MM.1S (cell line): Measurements from ENCODE around the gene UGT1A4.

ENCODE experiments used
- DNase-seq: peaks from one replicate; pipeline ENCODE4 v3.0.0-alpha.2; 2015
- H2AFZ ChIP-seq: fragments of 300-600 bp; sonication (generic); 2 replicates; pipeline ENCODE4 v1.6.0; 2016; ENCODE audit warnings: antibody characterized with exemption, low read length
- H3F3A ChIP-seq: fragments of 300-600 bp; sonication (generic); 2 replicates; pipeline ENCODE4 v1.6.1; 2016; ENCODE audit warnings: mild to moderate bottlenecking, antibody characterized with exemption, low read length, moderate library complexity, mixed read lengths; ENCODE audit not compliant: insufficient read depth
- H3K27ac ChIP-seq: fragments of 300-600 bp; sonication (generic); 2 replicates; pipeline ENCODE4 v1.5.1; 2016; ENCODE audit warnings: mild to moderate bottlenecking, low read length
- H3K27me3 ChIP-seq: fragments of 300-600 bp; sonication (generic); replicated peaks from 2 replicates; pipeline ENCODE4 v1.6.0; 2016; ENCODE audit warnings: low read length; ENCODE audit not compliant: insufficient read depth
- H3K36me3 ChIP-seq: fragments of 300-600 bp; sonication (generic); replicated peaks from 2 replicates; pipeline ENCODE4 v1.6.1; 2016; ENCODE audit warnings: mild to moderate bottlenecking, low read length, mixed read lengths; ENCODE audit not compliant: insufficient read depth
- H3K4me1 ChIP-seq: fragments of 300-600 bp; sonication (generic); 2 replicates; pipeline ENCODE4 v1.6.1; 2016; ENCODE audit warnings: low read length, mixed read lengths
- H3K4me2 ChIP-seq: fragments of 300-600 bp; sonication (generic); 2 replicates; pipeline ENCODE4 v1.6.0; 2016; ENCODE audit warnings: low read depth, low read length
- H3K4me3 ChIP-seq: fragments of 300-600 bp; sonication (generic); 2 replicates; pipeline ENCODE4 v1.5.1; 2016; ENCODE audit warnings: low read length, mixed read lengths
- H3K79me2 ChIP-seq: fragments of 300-600 bp; sonication (generic); 2 replicates; pipeline ENCODE4 v1.6.1; 2016; ENCODE audit warnings: mixed run types, low read length, mixed read lengths
- H3K9ac ChIP-seq: fragments of 300-600 bp; sonication (generic); 2 replicates; pipeline ENCODE4 v1.6.1; 2016; ENCODE audit warnings: low read length, mixed read lengths
- H3K9me2 ChIP-seq: fragments of 300-600 bp; sonication (generic); replicated peaks from 2 replicates; pipeline ENCODE4 v1.6.1; 2016; ENCODE audit warnings: mild to moderate bottlenecking, low read length, mixed read lengths; ENCODE audit not compliant: insufficient read depth
- H3K9me3 ChIP-seq: fragments of 300-600 bp; sonication (generic); replicated peaks from 2 replicates; pipeline ENCODE4 v1.6.1; 2016; ENCODE audit warnings: mild to moderate bottlenecking, low read length, mixed read lengths; ENCODE audit not compliant: insufficient read depth
- H4K20me1 ChIP-seq: fragments of 300-600 bp; sonication (generic); 2 replicates; pipeline ENCODE4 v1.6.1; 2016; ENCODE audit warnings: mild to moderate bottlenecking, low read length, moderate library complexity, mixed read lengths; ENCODE audit not compliant: insufficient read depth
- CTCF ChIP-seq: fragments of 300-600 bp; sonication (generic); IDR thresholded peaks from 2 replicates; pipeline ENCODE4 v1.5.1; 2016; ENCODE audit warnings: antibody characterized with exemption, low read length, mixed read lengths
- EZH2 ChIP-seq: fragments of 300-600 bp; sonication (generic); optimal IDR thresholded peaks from 2 replicates; pipeline ENCODE3; 2017; ENCODE audit warnings: low read depth, mild to moderate bottlenecking, antibody characterized with exemption, low read length, mixed read lengths
- EZH2phosphoT487 ChIP-seq: fragments of 300-600 bp; sonication (generic); IDR thresholded peaks from 2 replicates; pipeline ENCODE4 v1.6.1; 2018; ENCODE audit warnings: antibody characterized with exemption, low read length

Gene UGT1A4

DNA sequence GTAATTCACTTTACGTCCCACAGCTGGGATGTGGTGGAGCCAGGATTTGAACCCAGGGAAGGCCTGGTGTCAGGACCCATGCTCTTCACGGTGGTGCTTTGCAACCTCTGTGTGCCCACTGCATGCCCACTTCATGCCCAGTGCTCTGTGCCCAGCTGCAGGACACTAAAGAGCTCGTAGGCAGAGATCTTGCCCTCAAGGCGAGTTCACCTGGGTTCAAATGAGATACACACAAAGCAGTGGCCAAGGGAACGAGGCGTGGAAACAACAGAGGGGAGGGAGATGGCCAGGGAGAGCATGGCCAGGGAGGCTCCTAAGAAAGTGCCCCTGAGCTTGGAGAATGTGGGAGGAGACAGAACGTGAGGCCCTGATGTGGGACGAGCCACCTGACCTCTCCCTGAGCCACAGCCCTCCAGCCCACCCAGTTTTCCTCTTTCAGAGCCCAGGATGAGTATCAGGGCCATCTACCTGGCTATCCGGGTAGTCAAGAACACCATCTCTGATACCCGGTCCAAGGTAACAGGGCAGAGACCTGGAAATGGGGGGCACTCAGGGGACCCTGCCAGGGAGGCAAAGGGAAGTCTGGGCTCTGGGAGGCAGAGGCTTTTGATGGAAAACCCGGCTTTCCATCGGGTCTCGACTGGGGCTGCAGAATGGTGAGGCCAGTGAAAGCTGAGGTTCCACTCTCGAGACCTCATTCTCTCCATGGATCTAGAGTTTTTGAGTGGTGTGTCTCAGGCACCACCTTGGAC, 80.0 kb downstream of the UGT1A4 start:
- TF ChIP-seq CTCF (no peak), EZH2phosphoT487 (no peak), EZH2 (no peak)
- no peak overlapping the region for H2AFZ ChIP-seq

DNA sequence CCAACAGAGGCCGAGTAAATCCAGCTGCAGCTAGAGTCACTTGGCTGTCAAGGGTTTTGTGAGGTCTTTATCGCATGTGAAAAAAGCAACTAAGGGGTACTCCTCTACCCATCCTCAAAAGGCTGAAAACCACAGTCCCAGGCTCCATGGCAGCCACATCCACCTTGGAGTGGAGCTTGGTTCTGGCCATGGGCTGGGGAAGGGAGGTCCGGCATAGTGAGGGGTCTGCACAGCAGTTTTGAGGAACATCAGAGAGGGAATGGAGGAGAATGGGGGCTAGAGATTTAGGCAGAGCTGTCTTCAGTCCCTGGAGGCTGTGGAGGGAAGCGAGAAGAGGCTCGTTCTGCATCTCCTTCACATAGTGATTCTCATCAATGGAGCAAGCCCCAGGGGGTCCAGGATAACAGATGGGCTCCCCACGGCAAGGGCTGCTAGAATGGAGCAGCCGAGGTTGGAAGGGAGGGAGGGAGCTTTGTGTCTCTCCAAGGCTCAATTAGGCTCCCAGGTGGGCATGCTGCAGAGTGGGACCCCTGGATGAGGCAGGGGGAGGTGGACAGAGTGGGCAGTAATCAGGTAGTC, 80.6 kb downstream of the UGT1A4 start:
- Histone ChIP-seq H3K9me2 (no peaks in the 10 kb centered on the region), H4K20me1 (no peaks in the 10 kb centered on the region), H3F3A (no peaks in the 10 kb centered on the region), H3K36me3 (no peaks in the 10 kb centered on the region), H3K9me3 (no peaks in the 10 kb centered on the region), H2AFZ (no peak overlapping the region), H3K4me3 (no peak overlapping the region), H3K79me2 (no peaks in the 10 kb centered on the region), H3K27me3 (no peaks in the 10 kb centered on the region), H3K27ac (no peak overlapping the region), H3K9ac (no peak overlapping the region), H3K4me1 (peaks cover 11% of the 10 kb centered on the region), H3K4me2 (no peak overlapping the region)
- TF ChIP-seq EZH2phosphoT487 (no peak), EZH2 (no peak), CTCF (no peak)
- DNase-seq: no peak

More for the DNA sequence above, 80.0 kb downstream of the UGT1A4 start:
- H3K36me3 ChIP-seq: no peaks in the 10 kb centered on the region
- H3K9ac ChIP-seq: no peak overlapping the region
- H3K4me3 ChIP-seq: no peak overlapping the region
- H3K9me3 ChIP-seq: no peaks in the 10 kb centered on the region
- H3K4me1 ChIP-seq: peaks cover 11% of the 10 kb centered on the region
- H3K79me2 ChIP-seq: no peaks in the 10 kb centered on the region
- no peaks in the 10 kb centered on the region for H4K20me1 ChIP-seq
- no peaks in the 10 kb centered on the region for H3K27me3 ChIP-seq
- no peak overlapping the region for H3K4me2 ChIP-seq
- no peaks in the 10 kb centered on the region for H3K9me2 ChIP-seq
- no peak for DNase-seq
- no peak overlapping the region for H3K27ac ChIP-seq
- no peaks in the 10 kb centered on the region for H3F3A ChIP-seq

DNA sequence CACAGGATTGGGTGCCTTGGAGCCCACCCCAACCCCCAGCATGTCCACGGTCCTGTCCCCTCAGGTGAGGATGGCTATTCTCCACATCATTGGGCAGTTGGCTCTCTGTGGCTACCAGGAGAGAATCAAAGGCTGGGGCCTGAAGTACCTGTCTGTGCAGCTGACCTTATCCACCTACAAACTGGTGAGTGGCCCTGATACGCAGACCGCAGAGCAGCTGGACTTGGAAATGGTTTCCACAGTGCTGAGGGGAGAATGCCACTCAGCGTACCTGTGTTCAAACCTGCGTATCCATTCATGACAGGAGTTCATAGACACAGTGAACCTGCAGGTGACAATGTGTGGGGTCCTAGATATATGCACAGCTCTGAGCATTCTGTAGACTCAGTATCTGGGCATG, 81.2 kb downstream of the UGT1A4 start:
- H3K4me2 ChIP-seq: no peak overlapping the region
- TF ChIP-seq EZH2 (no peak), EZH2phosphoT487 (no peak), CTCF (no peak)
- no peaks in the 10 kb centered on the region for H3K36me3 ChIP-seq
- no peaks in the 10 kb centered on the region for H3K9me2 ChIP-seq
- H3F3A ChIP-seq: no peaks in the 10 kb centered on the region
- H3K79me2 ChIP-seq: no peaks in the 10 kb centered on the region
- H4K20me1 ChIP-seq: no peaks in the 10 kb centered on the region
- H3K27ac ChIP-seq: no peak overlapping the region
- no peak for DNase-seq
- H3K9ac ChIP-seq: no peak overlapping the region
- peaks cover 11% of the 10 kb centered on the region for H3K4me1 ChIP-seq
- H3K4me3 ChIP-seq: no peak overlapping the region
- no peak overlapping the region for H2AFZ ChIP-seq
- no peaks in the 10 kb centered on the region for H3K27me3 ChIP-seq
- no peaks in the 10 kb centered on the region for H3K9me3 ChIP-seq
